HL-60 (cell line): ENCODE results near the gene AMFR.

Experiments
- DNase-seq, 2 experiments: peaks; one replicate each; pipeline ENCODE4 v3.0.0-alpha.2; 2010 to 2020; ENCODE audit warnings: low read depth in 1 of 2, low spot score in 1 of 2
- H3K27ac ChIP-seq: fragments of 250-450 bp; sonication (Bioruptor Pico); replicated peaks from 2 replicates; pipeline ENCODE4 v1.5.1; 2020; ENCODE audit warnings: mild to moderate bottlenecking, moderate library complexity
- H3K27me3 ChIP-seq: fragments of 250-450 bp; sonication (Bioruptor Pico); 2 replicates; pipeline ENCODE4 v1.5.1; 2021; ENCODE audit warnings: mild to moderate bottlenecking, moderate library complexity; ENCODE audit not compliant: insufficient read depth, poor library complexity, severe bottlenecking
- H3K4me3 ChIP-seq: replicated peaks from 2 replicates; pipeline ENCODE4 v1.5.1; 2011; ENCODE audit warnings: mild to moderate bottlenecking, control low read depth, low read length; ENCODE audit not compliant: insufficient read depth
- CTCF ChIP-seq: IDR thresholded peaks from one replicate; pipeline ENCODE4 v1.5.1; 2011; ENCODE audit warnings: low read length, control low read depth, inconsistent platforms; ENCODE audit not compliant: insufficient read depth
- GABPA ChIP-seq: IDR thresholded peaks from 2 replicates; pipeline ENCODE4 v1.6.1; 2012; ENCODE audit warnings: low read depth
- POLR2AphosphoS5 ChIP-seq: IDR thresholded peaks from 2 replicates; pipeline ENCODE4 v1.6.1; 2012; ENCODE audit warnings: low read depth
- REST ChIP-seq: IDR thresholded peaks from 2 replicates; pipeline ENCODE4 v1.6.1; 2012; ENCODE audit warnings: low read depth; ENCODE audit not compliant: insufficient replicate concordance
- SPI1 ChIP-seq: IDR thresholded peaks from 2 replicates; pipeline ENCODE4 v1.6.1; 2012; ENCODE audit warnings: low read depth, mild to moderate bottlenecking, borderline replicate concordance

The AMFR gene

DNA sequence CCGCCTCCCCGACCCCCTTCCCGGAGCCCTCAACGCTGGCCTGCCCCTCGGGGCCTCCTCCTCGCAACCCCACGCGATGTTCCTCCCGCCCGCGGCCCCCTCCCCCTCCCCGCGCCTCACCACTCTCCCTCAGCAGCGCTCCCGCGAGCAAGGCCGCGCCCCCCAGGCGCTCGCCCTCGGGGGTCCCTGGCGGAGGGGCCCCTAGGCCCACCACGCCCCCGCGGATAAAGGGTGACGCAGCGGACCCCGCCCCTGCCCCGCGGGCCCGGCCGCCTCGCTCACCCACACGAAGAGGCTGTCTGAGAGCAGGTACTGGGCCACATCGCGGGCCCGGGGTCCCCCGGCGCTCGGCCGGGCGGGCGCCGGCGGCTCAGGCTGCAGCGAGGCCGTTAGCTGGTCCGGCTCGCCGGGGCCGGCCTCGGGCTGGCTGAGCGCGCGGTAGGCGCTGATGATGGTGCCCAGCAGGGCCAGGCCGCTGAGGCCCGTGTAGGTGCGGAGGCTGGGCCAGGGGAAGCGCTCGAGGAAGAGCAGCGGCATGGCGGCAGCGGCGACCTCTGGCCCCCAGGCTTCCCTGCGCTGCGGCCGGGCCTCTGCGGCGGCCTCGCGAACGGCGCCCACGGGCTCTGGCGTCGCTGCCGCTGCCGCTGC, 430 bp downstream of the AMFR start:
- Histone ChIP-seq H3K27me3 (no peaks in the 10 kb centered on the region), H3K27ac (no peak overlapping the region), H3K4me3 (peak overlapping the region; percentile 49)
- no peak for TF ChIP-seq GABPA
- TF ChIP-seq REST = no peak
- peak in 1 of 2 experiments; percentile 22 for DNase-seq

- TF ChIP-seq REST (no peak), POLR2AphosphoS5 (no peak), GABPA (no peak), SPI1 (no peak), CTCF (no peak)
- H3K4me3 ChIP-seq = peak overlapping the region; percentile 49
- no peak overlapping the region for H3K27ac ChIP-seq
- DNase-seq = no peak
- H3K27me3 ChIP-seq = no peaks in the 10 kb centered on the region
Measured at GRCh38 chr16:56424404-56424764, 961 bp downstream of the AMFR start.

DNA sequence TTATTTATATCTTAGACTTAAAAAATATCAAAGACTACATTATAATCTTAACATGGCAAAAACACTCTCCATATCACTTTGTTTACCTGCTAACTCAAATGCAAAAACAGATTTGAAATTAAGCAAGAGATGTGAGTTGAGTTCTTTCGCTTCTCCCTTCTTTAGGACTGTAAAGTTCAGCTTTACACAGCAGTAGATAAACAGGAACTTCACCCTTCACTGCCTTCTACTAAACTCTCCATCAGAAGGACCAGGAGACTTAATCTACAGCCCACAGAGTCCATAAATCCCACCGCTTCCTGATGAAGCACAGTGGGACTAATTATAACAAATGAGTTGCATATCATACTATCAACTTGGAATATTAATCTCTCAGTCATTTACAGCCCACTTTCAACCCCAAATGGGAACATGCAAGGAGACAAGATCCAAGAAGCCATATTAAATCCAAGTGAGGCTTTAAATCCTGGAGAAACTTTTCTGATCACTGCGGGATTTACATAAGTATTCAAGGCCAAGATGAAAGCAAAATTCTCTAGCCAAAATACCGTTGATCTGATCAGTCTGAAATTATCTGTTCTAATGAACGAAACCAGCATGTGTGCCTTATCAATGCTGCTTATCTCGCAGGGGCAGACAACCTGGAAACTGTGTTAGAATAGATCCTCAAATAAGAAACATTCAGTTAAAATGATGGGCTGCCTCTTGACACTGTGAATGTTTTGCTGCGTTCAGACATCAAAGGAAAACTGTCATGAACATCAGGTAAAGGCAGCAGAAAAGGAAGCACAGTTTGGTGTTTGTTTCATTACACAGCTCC, 1.6 kb downstream of the AMFR start:
- no peaks in the 10 kb centered on the region for H3K27me3 ChIP-seq
- TF ChIP-seq SPI1 = no peak
- no peak for TF ChIP-seq REST
- peak overlapping the region; percentile 49 for H3K4me3 ChIP-seq
- H3K27ac ChIP-seq = no peak overlapping the region
- DNase-seq = peak in 1 of 2 experiments; percentile 15

GRCh38 chr16:56422896-56423441, 2.4 kb downstream of the AMFR start:
- Histone ChIP-seq H3K27ac (no peak overlapping the region), H3K27me3 (no peaks in the 10 kb centered on the region), H3K4me3 (no peak overlapping the region)
- TF ChIP-seq GABPA = no peak
- TF ChIP-seq POLR2AphosphoS5 = no peak
- no peak for TF ChIP-seq SPI1
- no peak for TF ChIP-seq CTCF
- no peak for TF ChIP-seq REST
- no peak for DNase-seq
